Dendritic cell treated with granulocyte-macrophage colony-stimulating factor and Interleukin-4, amounts not matched to agents 40 ng/mL and 50 ng/mL, for 4 days (primary cell): Measurements from ENCODE around the gene NWD2.

Experiments used
- H3K27ac Mint-ChIP-seq: one replicate; pipeline ENCODE4 v1.8.0; 2022; ENCODE audit warnings: mild to moderate bottlenecking, mixed read lengths
- H3K27me3 Mint-ChIP-seq: one replicate; pipeline ENCODE4 v1.8.0; 2022; ENCODE audit warnings: mild to moderate bottlenecking, mixed read lengths
- H3K36me3 Mint-ChIP-seq: one replicate; pipeline ENCODE4 v1.8.0; 2022; ENCODE audit warnings: low read depth, mixed read lengths
- H3K4me1 Mint-ChIP-seq: one replicate; pipeline ENCODE4 v1.8.0; 2022; ENCODE audit warnings: low read depth, mixed read lengths
- H3K4me3 Mint-ChIP-seq: one replicate; pipeline ENCODE4 v1.8.0; 2022; ENCODE audit warnings: mild to moderate bottlenecking, moderate library complexity, mixed read lengths
- H3K9me3 Mint-ChIP-seq: one replicate; pipeline ENCODE4 v1.8.0; 2022; ENCODE audit warnings: mixed read lengths
- intact Hi-C: fragments of 100-400 bp; cut with micrococcal nuclease; formaldehyde crosslinking; loops from one replicate; pipeline ENCODE4 v1.15.0; 2022

Gene NWD2

DNA sequence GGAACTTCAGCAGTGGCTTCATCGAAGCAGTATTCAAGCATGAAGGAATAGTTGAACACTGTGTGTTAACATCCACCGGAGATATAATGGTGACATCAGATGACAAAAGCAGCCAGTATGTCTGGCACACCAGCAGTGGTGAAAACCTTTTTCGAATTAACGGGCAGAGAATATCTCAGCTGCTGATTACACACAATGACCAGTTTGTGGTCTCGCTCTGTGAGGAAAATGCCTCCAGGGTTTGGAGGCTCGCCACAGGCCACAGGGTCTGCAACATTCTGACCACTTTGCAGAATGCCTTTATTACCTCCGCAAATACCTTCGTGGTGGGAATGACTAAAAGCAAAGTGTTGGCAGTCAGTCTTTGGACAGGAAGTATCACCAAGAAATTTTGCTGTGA, 201.5 kb downstream of the NWD2 start:
- Mint-ChIP-seq H3K4me1 (no peaks in the 10 kb centered on the region), H3K36me3 (no peaks in the 10 kb centered on the region), H3K27me3 (peaks cover 6% of the 10 kb centered on the region), H3K9me3 (no peaks in the 10 kb centered on the region), H3K4me3 (no peak overlapping the region), H3K27ac (no peak overlapping the region)
- intact Hi-C loops = no loop called here

DNA sequence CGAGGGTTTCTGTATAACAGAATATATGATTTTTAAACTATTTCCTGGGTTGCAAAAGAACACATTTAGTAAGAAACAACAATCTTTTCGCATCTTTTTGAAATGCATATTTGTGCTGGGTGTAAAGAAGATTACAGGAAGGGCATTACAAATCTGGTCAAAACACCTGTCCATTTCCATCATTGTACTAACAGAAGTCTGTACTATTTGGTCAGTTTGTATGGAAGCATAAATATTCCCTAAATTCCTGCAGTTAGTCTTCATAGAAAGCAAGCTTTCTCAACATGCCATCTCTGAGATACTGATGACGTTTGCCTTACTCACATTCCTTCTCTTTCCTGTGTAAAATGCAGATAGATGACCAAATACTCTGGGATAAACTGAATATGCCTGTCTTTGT, 203.3 kb downstream of the NWD2 start:
- no peaks in the 10 kb centered on the region for H3K36me3 Mint-ChIP-seq
- peaks cover 13% of the 10 kb centered on the region for H3K27me3 Mint-ChIP-seq
- H3K4me1 Mint-ChIP-seq = no peaks in the 10 kb centered on the region

DNA sequence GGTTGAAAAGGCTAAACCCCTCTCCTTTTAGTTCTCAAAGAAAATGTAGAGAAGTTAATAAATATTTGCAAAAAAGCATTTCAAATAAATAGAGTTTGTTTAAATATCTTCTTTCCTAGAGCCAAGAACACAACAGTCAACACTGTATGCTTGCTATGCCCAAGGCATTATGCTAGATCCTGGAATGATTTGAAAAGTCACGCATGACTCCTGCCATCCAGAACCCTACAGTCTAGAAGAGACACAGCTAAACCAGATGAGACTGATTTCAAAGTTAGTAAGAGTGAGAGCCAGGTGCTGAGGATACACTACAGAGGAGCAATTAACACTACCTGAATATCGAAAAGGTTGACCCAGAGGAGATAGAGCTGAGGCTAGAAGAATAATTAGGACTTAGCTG, 205.8 kb downstream of the NWD2 start:
- Mint-ChIP-seq H3K36me3 (no peaks in the 10 kb centered on the region), H3K9me3 (no peaks in the 10 kb centered on the region), H3K4me1 (peaks cover 6% of the 10 kb centered on the region), H3K4me3 (no peak overlapping the region), H3K27ac (no peak overlapping the region), H3K27me3 (peaks cover 35% of the 10 kb centered on the region)
- intact Hi-C loops = loop anchor here (5.0 kb wide), 1 partner anchor 342 kb away; no protein-coding TSS in a partner anchor

More for the DNA sequence above, 203.3 kb downstream of the NWD2 start:
- no peak overlapping the region for H3K27ac Mint-ChIP-seq
- H3K4me3 Mint-ChIP-seq = no peak overlapping the region
- intact Hi-C loops = no loop called here
- no peaks in the 10 kb centered on the region for H3K9me3 Mint-ChIP-seq

DNA sequence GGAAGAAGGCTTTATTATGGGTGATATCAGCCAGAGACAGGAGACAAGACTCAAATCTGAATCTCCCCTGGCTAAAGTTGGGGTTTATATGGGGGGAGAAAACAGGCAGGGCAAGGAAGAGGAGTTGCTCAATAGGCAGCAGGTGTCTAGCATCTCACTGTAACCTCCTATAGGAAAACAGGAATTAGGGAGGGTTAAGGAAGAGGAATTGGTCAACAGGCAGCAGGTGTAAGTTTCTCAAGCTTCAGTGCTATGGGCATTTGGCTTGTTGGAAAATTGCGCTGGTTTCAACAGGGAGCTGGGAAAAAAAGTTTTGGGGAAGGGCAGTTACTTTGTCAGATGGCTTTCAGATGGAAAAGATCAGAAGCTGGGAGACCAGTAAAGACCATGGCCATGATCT, 206.4 kb downstream of the NWD2 start:
- H3K9me3 Mint-ChIP-seq = no peaks in the 10 kb centered on the region
- intact Hi-C loops = loop anchor here (5.0 kb wide), 1 partner anchor 341 kb away; no protein-coding TSS in a partner anchor
- peaks cover 41% of the 10 kb centered on the region for H3K27me3 Mint-ChIP-seq
- H3K27ac Mint-ChIP-seq = no peak overlapping the region
- H3K36me3 Mint-ChIP-seq = no peaks in the 10 kb centered on the region
- H3K4me1 Mint-ChIP-seq = peaks cover 6% of the 10 kb centered on the region
- no peak overlapping the region for H3K4me3 Mint-ChIP-seq

DNA sequence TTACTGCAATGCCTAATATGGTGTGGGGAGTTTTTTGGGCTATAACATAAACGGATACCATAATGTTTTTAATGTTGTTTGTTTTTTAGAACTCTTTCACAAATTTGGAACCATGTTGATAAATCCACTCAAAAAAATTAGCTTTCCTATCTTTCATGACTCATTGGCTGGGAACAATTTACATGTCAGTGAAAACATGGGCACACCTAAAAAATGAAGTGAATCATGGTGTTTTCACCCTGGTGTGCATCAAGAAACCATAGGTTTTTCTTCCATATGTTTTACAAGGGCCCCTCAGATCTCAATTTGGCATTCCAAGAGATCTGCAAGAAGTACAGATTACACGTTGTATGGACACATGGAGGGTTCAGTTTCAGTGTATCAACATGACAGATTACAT, 207.1 kb downstream of the NWD2 start:
- Mint-ChIP-seq H3K9me3 (no peaks in the 10 kb centered on the region), H3K27me3 (peaks cover 48% of the 10 kb centered on the region), H3K27ac (no peak overlapping the region), H3K36me3 (no peaks in the 10 kb centered on the region), H3K4me3 (no peak overlapping the region), H3K4me1 (peaks cover 6% of the 10 kb centered on the region)
- intact Hi-C loops = loop anchor here (2.0 to 5.0 kb wide), 2 partner anchors 115 to 341 kb away; no protein-coding TSS in a partner anchor

DNA sequence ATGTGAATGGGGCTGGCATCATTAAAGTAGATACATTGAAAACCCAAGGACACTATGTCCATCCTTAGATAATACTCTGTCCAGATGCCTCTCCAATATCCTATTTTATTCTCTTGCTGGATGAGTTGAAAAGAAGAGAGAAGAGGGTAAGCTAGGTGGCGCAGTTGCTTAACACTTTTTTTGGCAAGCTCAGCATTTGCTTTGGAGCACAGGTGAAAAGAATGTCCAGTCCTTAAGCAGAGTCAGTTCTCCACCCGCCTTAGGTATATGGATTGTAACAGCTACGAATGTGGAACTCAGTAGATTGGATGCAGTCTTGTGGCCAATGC, 208.4 kb downstream of the NWD2 start:
- peaks cover 6% of the 10 kb centered on the region for H3K4me1 Mint-ChIP-seq
- H3K9me3 Mint-ChIP-seq = no peaks in the 10 kb centered on the region
- peak overlapping the region; percentile 4 for H3K4me3 Mint-ChIP-seq
- H3K27ac Mint-ChIP-seq = no peak overlapping the region
- peaks cover 56% of the 10 kb centered on the region for H3K27me3 Mint-ChIP-seq
- intact Hi-C loops = loop anchor here (2.0 to 5.0 kb wide), 2 partner anchors 114 to 339 kb away; no protein-coding TSS in a partner anchor
- no peaks in the 10 kb centered on the region for H3K36me3 Mint-ChIP-seq

DNA sequence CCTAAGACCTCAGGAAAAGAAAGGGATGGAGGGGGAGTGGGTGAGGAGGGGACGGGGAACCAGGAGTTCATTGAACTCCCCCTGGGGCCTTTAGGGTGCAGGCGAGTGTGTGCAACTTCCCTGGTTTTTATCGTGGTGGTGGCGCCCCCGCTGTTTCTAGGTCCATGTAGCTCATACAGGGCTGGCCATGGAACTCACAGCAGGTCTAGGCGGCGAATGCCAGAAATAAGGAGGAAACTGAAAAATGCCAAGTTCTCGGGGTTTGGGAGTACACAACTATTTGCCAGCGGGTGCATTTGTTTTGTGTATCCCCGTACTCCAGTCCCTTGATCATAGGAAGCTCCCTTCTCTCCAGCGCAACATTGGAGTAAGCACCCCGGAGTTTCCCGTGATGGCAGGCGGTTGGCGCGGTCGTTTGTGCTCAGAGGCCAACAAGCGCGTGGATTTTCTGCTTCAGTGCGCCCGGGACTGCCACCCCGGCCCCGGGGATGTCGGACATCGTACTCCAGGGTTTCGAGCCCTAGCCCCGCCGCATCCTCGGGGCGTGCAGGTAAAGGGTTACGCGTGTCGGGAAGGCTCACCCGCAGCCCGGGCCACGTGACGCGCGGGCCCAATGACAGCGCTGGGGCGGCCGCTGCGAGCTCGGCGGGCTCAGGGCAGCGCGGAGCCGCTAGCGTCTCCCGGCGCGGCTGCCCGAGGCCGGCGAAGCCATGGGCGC, 208.9 kb downstream of the NWD2 start:
- Mint-ChIP-seq H3K27me3 (peaks cover 58% of the 10 kb centered on the region), H3K27ac (no peak overlapping the region), H3K4me3 (peak overlapping the region; percentile 79), H3K36me3 (no peaks in the 10 kb centered on the region), H3K9me3 (no peaks in the 10 kb centered on the region), H3K4me1 (peaks cover 6% of the 10 kb centered on the region)
- intact Hi-C loops = loop anchor here (2.0 to 5.0 kb wide), 2 partner anchors 113 to 339 kb away; no protein-coding TSS in a partner anchor

DNA sequence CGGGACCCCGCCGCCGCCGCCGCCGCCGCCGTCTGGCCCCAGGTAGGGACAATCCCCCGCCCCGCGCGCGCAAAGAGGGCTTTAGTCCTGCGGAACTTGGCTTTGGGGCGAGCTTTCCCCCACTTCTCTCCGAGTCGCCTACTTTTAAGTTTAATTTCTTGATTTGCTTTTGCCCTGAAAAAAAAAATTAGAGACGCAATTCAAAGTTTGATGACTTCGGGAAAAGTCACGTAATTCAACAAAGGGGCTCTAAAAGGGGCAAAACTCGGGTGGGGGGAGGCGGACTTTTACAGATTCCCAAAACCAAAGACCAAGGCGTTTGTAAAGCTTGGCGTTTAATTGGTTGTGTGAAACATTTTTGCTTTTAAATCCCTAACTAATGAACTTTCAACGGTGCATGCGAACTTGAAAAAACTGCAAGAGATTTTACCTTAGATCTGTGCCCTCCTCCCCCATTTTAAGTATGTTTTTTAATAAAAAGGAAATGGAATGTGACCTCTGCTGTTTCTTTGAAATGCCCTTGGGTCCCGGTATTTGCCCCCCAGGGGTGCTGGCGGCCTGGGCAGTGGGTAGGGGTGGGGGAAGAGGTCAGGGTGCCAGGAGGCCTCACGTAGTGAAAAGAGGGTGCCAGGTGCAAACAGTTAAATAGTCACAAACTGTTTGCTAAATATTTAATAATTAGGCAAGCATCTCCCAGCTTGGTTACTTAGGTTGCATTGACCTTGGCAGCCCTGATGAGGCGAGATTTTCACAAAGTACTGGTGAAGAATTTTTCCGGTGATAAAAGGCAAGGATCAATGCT, 209.7 kb downstream of the NWD2 start:
- no peaks in the 10 kb centered on the region for H3K36me3 Mint-ChIP-seq
- H3K9me3 Mint-ChIP-seq = no peaks in the 10 kb centered on the region
- no peak overlapping the region for H3K27ac Mint-ChIP-seq
- peak overlapping the region; percentile 79 for H3K4me3 Mint-ChIP-seq
- H3K4me1 Mint-ChIP-seq = peaks cover 6% of the 10 kb centered on the region
- H3K27me3 Mint-ChIP-seq = peaks cover 62% of the 10 kb centered on the region
- intact Hi-C loops = loop anchor here (2.0 to 5.0 kb wide), 2 partner anchors 113 to 338 kb away; no protein-coding TSS in a partner anchor

DNA sequence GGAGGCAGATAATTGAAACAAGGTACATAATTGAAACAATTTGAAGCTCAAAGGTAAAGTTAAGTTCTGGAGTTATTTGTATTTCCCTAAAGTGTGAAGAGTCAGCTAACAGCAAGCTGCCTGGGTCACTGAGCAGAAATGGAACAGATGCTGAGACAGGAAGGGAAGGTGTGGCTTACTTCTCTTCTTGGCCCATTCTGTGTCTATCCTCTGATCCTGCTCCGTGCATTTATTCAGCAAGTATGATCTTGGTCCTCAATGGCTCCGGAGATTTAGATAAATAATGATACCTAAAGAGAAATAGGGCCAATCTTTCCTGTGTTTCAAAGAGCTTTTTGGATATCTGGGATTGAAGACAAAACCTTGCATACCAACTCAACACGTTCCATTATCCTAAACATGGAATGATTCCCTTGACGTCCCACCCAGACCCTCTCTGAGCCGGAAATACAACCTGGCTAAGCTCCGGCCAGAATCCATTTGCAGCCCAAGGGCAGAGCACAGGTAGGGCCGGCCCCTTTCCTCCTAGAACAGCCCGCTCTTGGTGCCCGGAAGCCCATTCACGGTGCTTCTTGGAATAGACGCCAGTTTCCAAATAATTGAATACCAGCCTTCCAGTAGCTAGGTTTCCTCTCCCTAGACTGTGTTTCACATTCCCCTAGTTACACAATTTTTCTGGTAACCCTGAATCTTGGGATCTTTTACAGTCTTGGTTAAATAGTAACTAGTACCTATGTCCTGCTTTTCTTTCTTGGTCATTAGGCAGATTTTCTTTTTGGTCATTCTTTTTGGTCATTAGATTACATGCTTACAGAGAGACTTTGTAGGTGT, 211.0 kb downstream of the NWD2 start:
- H3K27ac Mint-ChIP-seq = no peak overlapping the region
- no peaks in the 10 kb centered on the region for H3K9me3 Mint-ChIP-seq
- peaks cover 6% of the 10 kb centered on the region for H3K4me1 Mint-ChIP-seq
- H3K27me3 Mint-ChIP-seq = peaks cover 64% of the 10 kb centered on the region
- intact Hi-C loops = no loop called here
- no peak overlapping the region for H3K4me3 Mint-ChIP-seq
- H3K36me3 Mint-ChIP-seq = no peaks in the 10 kb centered on the region

DNA sequence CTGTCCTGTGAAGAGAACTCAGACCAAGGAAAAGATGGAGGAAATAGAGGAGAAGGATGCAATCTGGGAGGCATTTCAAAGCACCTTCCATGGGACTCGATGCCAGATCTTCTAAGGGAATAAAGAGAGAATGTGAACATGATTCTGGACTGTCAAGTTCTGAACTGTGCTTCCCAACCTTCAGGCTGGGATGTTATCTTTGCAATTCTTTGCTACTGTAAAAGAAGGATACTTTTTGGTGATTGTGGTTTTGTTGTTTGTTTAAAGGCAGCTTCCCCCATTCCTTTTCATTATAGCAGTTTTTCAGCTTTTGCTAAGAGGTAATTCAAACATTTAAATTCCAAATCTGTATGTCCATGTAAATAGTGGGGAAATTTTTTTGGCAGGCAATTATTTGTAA, 217.3 kb downstream of the NWD2 start:
- Mint-ChIP-seq H3K27ac (no peak overlapping the region), H3K9me3 (no peaks in the 10 kb centered on the region), H3K36me3 (no peaks in the 10 kb centered on the region), H3K4me3 (no peak overlapping the region), H3K27me3 (peaks cover 22% of the 10 kb centered on the region), H3K4me1 (no peaks in the 10 kb centered on the region)
- intact Hi-C loops = no loop called here

DNA sequence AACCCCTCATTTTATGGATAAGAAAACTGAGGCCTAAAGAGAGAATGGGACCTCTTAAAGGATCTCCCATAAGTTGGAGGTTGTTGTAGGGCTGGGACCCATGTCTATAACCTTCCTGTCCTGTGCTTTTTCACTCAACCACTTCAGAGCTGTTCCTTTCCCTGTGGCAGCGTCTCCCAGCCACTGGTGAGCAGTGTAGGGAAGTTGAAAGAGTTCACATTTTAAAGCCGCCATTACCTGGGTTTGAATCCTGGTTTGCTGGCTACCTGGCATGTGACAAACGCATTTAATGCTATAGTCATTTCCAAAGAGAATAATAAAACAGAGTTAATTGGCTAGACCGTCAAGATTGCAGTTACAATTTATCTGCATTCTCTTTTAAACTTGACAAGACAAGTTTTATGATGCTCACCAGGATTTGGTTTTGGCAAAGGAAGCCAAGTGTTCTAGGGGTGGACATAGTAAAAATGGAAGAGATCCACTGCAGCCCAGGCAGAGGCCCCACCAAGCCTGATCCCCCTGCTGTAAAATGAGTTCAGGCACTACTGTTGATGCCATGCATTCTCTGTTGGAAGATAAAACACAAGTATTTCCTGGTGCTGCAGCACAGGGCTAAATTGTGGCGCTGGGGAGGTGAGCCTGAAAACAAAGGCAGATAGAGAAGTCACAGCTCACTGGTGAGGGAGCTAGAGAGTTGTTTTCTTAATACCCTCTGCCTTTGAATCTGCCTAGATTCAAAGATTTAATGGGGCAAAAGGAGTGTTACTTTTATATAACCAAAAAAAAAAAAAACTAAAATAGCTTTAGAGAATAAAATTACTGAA, 218.7 kb downstream of the NWD2 start:
- no peak overlapping the region for H3K27ac Mint-ChIP-seq
- no peaks in the 10 kb centered on the region for H3K9me3 Mint-ChIP-seq
- no peaks in the 10 kb centered on the region for H3K4me1 Mint-ChIP-seq
- no peaks in the 10 kb centered on the region for H3K36me3 Mint-ChIP-seq
- intact Hi-C loops = no loop called here
- H3K4me3 Mint-ChIP-seq = no peak overlapping the region
- peaks cover 14% of the 10 kb centered on the region for H3K27me3 Mint-ChIP-seq

DNA sequence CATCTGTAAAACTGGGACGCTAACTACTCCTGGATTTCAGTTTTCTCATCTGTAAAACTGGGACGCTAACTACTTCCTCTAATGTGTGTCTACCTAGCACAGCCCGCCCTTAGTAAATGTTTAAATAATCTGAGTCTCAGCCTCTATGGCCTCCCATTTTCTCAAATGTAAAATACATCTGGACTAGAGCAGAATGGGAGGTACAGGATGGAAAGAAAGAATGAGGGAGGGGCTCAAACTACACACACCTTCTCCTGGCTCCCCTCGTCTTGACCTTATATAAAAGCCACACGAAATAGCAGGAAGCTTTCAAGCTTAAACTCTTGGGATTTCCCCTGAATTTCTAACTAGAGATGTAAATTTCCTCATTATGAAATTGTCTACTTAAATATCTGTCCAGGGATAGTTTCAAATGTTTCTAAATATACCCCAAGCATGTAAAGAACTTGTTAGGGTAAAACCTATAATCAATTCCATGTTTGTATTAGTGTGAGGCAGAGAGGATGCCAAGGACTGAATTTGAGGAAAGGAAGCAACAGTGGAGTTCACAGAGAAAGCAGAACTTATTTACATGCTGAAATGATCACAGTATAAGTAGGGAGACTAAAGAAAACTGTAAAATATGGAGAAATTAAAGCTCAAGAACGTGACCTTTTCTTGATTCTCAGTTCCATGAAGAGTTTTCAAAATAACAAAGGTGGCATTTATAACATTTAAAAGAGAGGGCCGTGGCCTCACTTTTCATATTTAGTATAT, 220.0 kb downstream of the NWD2 start:
- H3K27me3 Mint-ChIP-seq = peaks cover 6% of the 10 kb centered on the region

More for the DNA sequence above, 220.0 kb downstream of the NWD2 start:
- Mint-ChIP-seq H3K4me3 (no peak overlapping the region), H3K36me3 (no peaks in the 10 kb centered on the region), H3K4me1 (no peaks in the 10 kb centered on the region), H3K27ac (no peak overlapping the region), H3K9me3 (no peaks in the 10 kb centered on the region)
- intact Hi-C loops = no loop called here
